Stimulated activated memory B cell treated with anti-CD40 and anti-IgM and Interleukin-4, amounts not matched to agents 10 μg/mL and 1 μg/mL and 100 μg/mL, for 72 hours (primary cell): ENCODE measurements around the gene LRRK1.

ENCODE experiments used
- ATAC-seq: fragments of 150-1000 bp; cut with Tn5 transposase; 2 replicates; pipeline ENCODE4 v1.10.0; 2021
- H3K27ac Mint-ChIP-seq: one replicate; pipeline ENCODE4 v1.8.0; 2022; ENCODE audit warnings: mild to moderate bottlenecking, mixed read lengths
- H3K27me3 Mint-ChIP-seq: one replicate; pipeline ENCODE4 v1.8.0; 2022; ENCODE audit warnings: mixed read lengths
- H3K36me3 Mint-ChIP-seq: one replicate; pipeline ENCODE4 v1.8.0; 2022; ENCODE audit warnings: mixed read lengths
- H3K4me1 Mint-ChIP-seq: one replicate; pipeline ENCODE4 v1.8.0; 2022; ENCODE audit warnings: mixed read lengths
- H3K4me3 Mint-ChIP-seq: one replicate; pipeline ENCODE4 v1.8.0; 2022; ENCODE audit warnings: mild to moderate bottlenecking, moderate library complexity, mixed read lengths
- H3K9me3 Mint-ChIP-seq: one replicate; pipeline ENCODE4 v1.8.0; 2022; ENCODE audit warnings: mixed read lengths

Gene LRRK1, protein sequence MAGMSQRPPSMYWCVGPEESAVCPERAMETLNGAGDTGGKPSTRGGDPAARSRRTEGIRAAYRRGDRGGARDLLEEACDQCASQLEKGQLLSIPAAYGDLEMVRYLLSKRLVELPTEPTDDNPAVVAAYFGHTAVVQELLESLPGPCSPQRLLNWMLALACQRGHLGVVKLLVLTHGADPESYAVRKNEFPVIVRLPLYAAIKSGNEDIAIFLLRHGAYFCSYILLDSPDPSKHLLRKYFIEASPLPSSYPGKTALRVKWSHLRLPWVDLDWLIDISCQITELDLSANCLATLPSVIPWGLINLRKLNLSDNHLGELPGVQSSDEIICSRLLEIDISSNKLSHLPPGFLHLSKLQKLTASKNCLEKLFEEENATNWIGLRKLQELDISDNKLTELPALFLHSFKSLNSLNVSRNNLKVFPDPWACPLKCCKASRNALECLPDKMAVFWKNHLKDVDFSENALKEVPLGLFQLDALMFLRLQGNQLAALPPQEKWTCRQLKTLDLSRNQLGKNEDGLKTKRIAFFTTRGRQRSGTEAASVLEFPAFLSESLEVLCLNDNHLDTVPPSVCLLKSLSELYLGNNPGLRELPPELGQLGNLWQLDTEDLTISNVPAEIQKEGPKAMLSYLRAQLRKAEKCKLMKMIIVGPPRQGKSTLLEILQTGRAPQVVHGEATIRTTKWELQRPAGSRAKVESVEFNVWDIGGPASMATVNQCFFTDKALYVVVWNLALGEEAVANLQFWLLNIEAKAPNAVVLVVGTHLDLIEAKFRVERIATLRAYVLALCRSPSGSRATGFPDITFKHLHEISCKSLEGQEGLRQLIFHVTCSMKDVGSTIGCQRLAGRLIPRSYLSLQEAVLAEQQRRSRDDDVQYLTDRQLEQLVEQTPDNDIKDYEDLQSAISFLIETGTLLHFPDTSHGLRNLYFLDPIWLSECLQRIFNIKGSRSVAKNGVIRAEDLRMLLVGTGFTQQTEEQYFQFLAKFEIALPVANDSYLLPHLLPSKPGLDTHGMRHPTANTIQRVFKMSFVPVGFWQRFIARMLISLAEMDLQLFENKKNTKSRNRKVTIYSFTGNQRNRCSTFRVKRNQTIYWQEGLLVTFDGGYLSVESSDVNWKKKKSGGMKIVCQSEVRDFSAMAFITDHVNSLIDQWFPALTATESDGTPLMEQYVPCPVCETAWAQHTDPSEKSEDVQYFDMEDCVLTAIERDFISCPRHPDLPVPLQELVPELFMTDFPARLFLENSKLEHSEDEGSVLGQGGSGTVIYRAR (N-terminal part only)

DNA sequence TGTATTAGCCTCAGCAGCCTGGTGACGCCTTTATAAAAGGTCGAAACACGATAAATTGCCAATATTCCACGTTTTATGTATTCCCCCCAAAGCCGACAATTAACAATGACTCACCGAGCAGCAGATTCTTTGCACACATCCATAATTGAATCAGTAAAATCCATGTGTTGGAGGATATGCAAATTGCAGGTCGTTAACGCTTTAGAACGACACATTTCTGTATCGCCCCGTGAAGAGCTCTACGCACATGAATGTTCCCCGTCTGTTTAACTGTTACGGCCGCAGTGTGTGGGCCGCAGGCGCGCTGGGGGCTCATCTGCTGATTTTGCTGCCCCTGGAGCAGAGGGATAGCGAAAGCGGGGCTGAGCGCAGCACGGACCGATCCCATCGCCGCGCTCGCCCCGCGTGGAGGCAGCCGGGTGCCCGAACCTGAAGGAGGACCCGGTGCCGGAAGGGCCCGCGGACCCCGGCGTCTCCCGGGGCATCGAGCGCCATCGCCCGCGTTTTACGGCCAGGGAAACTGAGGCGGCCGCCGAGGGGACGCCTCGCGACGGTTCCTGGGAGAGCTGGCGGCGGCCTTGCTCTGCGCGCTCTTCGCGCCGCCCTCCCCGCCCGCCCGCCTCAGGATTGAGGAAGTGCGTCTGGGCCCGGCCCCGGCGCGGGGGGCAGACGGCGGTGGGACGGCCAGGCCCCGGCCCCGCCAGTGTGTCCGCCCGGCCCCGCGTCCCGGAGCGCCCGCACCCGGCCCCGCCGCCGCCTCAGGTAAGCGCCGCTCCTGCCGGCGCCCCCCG is at the start of gene LRRK1:
Gene LRRK1, plus strand, starts transcription at position 668 of the 791 bp plus-strand sequence. CDS start 5,276 bp downstream, outside the sequence.
- Mint-ChIP-seq H3K4me1 (peaks cover 44% of the 10 kb centered on the region), H3K27me3 (no peaks in the 10 kb centered on the region), H3K27ac (peak within 1 kb of the TSS; percentile 86)

DNA sequence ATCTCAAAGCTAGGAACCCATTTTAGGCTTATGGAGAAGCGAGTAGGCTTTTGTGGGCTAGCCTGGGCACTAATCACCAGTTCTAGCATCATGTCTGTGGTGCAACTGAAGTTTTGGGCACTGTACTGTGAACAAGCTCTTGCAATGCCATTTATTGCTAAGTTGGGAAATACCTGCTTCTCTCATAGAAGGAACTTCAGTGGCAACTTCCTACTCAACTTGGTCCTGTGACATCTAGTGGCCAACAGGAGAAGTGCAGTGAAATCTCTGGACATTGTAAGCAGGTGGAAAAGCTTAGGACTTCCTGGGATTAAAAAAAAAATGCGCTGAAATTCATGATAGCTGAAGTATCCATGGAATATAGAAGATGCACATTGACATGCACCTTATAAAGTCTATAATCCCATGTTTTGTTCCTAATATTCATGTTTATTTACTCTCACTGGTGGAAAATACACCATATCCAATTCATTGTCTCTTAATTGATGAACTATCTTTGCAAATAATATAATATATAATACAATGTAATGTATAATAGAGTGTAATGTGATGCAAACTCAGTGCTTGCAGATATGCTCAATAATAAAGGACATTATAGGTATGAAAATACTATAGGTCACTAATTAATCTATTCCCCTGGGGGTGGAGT is 46.0 kb upstream of the LRRK1 start:
- ATAC-seq = no peak
- H3K36me3 Mint-ChIP-seq = no peaks in the 10 kb centered on the region
- peaks cover 4% of the 10 kb centered on the region for H3K4me1 Mint-ChIP-seq
- H3K27ac Mint-ChIP-seq = no peak overlapping the region
- peaks cover 2% of the 10 kb centered on the region for H3K9me3 Mint-ChIP-seq
- peaks cover 19% of the 10 kb centered on the region for H3K27me3 Mint-ChIP-seq
- no peak overlapping the region for H3K4me3 Mint-ChIP-seq

More for the DNA sequence above, at the start of gene LRRK1:
- Mint-ChIP-seq H3K4me3 (peak within 1 kb of the TSS; percentile 95), H3K36me3 (peaks cover 7% of the 10 kb centered on the region), H3K9me3 (no peaks in the 10 kb centered on the region)
- ATAC-seq = peak; percentile 72

DNA sequence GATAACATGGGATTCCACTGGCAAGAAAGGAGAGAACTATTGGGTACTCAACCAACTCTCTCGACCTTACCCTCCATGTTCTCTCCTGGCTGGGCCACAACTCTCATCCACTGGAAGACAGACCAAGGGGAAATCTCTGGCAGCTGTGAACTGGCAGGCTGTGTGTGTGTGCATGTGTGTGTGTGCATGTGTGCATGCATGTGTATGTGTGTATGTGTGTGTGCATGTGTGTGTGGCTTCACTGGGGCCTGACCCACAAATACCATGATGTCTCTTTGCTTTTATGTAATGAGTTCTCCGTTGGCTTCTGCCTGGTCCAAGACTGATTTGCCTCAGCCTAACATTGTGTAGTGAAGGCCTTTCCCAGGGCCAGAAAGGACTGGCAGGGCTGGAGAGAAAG is 43.7 kb upstream of the LRRK1 start:
- Mint-ChIP-seq H3K36me3 (no peaks in the 10 kb centered on the region), H3K27me3 (peaks cover 33% of the 10 kb centered on the region), H3K4me1 (peaks cover 8% of the 10 kb centered on the region), H3K9me3 (no peaks in the 10 kb centered on the region), H3K4me3 (no peak overlapping the region), H3K27ac (no peak overlapping the region)
- ATAC-seq = no peak

DNA sequence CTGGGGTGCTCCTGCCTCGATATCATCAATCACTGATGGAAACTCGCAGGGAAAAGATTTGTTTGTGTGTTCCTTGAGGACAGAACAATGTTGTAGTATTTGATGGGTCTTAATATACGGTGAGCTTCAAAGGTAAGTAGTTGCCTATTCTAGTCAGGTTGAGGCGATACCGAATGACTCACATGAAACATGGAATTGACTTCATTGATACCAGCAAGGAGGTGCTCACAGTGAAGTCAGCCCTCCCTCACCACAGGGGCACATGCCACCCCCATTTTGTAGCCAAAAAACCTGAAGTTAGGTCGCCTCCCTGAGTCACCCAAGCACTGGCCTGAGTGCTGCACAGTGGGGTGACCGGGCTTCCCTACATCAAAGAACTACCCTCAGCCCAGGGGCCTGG is 43.2 kb upstream of the LRRK1 start:
- H3K9me3 Mint-ChIP-seq = no peaks in the 10 kb centered on the region
- no peak overlapping the region for H3K27ac Mint-ChIP-seq
- H3K4me1 Mint-ChIP-seq = peaks cover 12% of the 10 kb centered on the region
- no peaks in the 10 kb centered on the region for H3K36me3 Mint-ChIP-seq
- H3K4me3 Mint-ChIP-seq = no peak overlapping the region
- ATAC-seq = no peak
- H3K27me3 Mint-ChIP-seq = peaks cover 38% of the 10 kb centered on the region

DNA sequence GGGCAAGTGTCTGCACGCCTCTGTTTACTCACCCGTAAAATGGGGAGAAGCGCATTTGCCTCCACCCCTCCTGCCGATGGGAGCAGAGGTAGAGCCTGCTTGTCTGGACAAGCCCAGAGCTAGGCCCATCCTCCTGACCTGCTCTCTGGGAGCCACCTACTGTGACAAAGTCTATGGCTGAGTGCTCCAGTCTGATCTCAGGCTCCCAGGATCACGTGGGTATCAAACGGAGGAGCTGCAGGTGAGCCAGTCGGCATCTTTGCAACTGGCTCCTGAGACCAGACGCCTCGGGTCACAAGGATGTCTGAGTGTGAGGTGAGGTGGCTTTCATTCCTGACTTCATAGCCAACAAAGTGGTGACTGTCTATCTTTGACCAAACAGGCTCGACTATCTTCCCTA is 41.6 kb upstream of the LRRK1 start:
- Mint-ChIP-seq H3K4me3 (no peak overlapping the region), H3K4me1 (peaks cover 12% of the 10 kb centered on the region), H3K27ac (no peak overlapping the region), H3K9me3 (no peaks in the 10 kb centered on the region), H3K27me3 (peaks cover 54% of the 10 kb centered on the region), H3K36me3 (no peaks in the 10 kb centered on the region)
- no peak for ATAC-seq

DNA sequence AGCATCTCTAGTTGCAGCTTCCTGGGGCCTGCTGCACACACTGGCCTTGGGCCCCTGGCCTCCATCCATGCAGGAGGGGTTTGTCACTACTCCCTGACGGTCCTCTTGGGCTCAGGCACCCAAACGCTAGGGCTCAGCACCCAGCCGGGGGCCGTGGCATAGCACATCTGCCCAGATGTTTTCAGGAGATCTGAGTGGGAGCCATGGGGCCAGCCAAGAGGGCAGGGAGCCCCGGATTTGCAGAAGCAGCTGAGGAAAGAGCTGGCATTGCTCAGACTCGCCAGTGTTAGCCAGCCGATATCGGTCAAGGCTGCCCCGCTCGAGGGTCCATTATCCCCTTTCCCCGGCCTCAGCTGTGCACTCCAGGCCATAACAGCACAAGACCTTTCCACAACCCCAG is 41.0 kb upstream of the LRRK1 start:
- peaks cover 60% of the 10 kb centered on the region for H3K27me3 Mint-ChIP-seq
- no peak for ATAC-seq
- peaks cover 8% of the 10 kb centered on the region for H3K4me1 Mint-ChIP-seq
- H3K36me3 Mint-ChIP-seq = no peaks in the 10 kb centered on the region
- H3K4me3 Mint-ChIP-seq = peak overlapping the region; percentile 62
- H3K9me3 Mint-ChIP-seq = no peaks in the 10 kb centered on the region
- H3K27ac Mint-ChIP-seq = no peak overlapping the region

DNA sequence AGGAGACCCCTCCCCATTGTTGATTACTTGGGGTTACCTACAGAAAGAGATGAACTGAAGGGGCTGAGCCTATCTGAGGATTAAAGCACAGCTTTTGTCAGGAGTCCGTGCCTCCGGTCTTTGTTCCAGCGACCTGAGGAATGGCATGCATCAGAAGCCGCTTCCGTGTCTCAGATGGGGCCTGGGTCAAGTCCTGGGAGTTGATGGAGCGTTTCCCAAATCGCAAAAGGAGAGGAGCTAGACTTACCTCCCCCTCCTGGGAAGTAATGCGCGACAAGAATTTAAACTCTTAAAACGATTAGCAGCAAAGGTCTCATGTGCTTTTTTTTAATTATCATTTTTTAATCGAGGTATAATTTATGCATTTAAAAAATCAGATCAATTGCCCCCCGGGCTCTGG is 40.5 kb upstream of the LRRK1 start:
- H3K9me3 Mint-ChIP-seq = no peaks in the 10 kb centered on the region
- no peak for ATAC-seq

DNA sequence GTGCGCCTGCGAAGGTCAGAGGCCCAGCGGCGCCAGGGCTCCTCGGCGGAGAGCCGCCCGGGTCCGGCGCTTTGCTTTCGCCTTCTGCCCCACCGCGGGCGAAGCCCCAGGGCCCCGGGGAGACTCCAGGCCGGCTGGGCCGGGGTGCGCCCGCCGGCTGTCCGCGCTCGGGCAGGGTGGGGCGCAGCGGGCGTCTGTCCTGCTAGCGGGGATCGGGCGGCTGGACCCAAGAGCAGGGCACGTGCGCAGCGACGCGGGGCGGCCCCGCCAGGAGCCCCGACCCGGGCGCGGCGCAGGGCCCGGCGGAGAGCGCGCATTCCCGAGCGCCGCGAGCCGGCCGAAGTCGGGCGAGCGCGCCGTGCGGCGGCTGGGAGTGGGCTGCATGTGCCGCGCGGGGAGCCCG is 40.1 kb upstream of the LRRK1 start:
- Mint-ChIP-seq H3K27me3 (peaks cover 69% of the 10 kb centered on the region), H3K4me1 (peaks cover 8% of the 10 kb centered on the region), H3K9me3 (no peaks in the 10 kb centered on the region), H3K27ac (no peak overlapping the region), H3K36me3 (no peaks in the 10 kb centered on the region), H3K4me3 (no peak overlapping the region)
- ATAC-seq = no peak

More for the DNA sequence above, 40.5 kb upstream of the LRRK1 start:
- Mint-ChIP-seq H3K36me3 (no peaks in the 10 kb centered on the region), H3K27me3 (peaks cover 65% of the 10 kb centered on the region), H3K4me1 (peaks cover 8% of the 10 kb centered on the region), H3K4me3 (peak overlapping the region; percentile 62), H3K27ac (no peak overlapping the region)

DNA sequence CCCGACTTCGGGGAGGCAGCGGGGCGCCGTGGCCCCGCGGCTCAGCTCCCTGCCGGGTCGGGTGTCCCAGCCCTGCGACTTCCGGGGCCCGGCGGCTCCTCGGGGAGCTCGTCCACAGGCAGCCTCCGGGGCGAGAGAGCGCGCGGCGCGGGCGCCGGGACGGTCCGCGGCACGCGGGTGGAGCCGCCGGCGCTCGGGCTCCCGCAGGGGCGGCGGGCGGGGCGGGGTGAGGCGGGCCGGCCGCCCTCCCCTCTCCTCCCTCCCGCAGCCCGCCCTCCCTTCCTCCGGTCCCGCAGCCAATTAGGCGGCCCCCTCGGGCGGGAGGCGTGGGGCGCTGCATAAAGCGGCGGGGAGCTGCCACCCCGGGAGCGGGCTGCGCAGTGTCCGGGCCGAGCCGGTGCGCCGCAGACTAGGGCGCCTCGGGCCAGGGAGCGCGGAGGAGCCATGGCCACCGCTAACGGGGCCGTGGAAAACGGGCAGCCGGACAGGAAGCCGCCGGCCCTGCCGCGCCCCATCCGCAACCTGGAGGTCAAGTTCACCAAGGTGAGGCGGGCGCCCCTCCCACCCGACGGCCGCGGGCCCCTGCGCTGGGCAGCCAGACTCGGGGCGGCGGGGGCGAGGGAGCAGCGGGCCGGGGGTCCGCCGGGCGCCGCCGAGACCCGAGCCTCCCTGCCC is 39.6 kb upstream of the LRRK1 start, which contains the start of gene ALDH1A3:
Gene ALDH1A3, plus strand, starts transcription at position 368 of the 675 bp plus-strand sequence. Its CDS starts 77 bp downstream, at position 445.
- Mint-ChIP-seq H3K36me3 (no peaks in the 10 kb centered on the region), H3K27me3 (peaks cover 74% of the 10 kb centered on the region), H3K9me3 (no peaks in the 10 kb centered on the region), H3K4me3 (peak within 1 kb of the TSS; percentile 62), H3K27ac (no peak within 1 kb of the TSS), H3K4me1 (peaks cover 8% of the 10 kb centered on the region)
- peak; percentile 20 for ATAC-seq

DNA sequence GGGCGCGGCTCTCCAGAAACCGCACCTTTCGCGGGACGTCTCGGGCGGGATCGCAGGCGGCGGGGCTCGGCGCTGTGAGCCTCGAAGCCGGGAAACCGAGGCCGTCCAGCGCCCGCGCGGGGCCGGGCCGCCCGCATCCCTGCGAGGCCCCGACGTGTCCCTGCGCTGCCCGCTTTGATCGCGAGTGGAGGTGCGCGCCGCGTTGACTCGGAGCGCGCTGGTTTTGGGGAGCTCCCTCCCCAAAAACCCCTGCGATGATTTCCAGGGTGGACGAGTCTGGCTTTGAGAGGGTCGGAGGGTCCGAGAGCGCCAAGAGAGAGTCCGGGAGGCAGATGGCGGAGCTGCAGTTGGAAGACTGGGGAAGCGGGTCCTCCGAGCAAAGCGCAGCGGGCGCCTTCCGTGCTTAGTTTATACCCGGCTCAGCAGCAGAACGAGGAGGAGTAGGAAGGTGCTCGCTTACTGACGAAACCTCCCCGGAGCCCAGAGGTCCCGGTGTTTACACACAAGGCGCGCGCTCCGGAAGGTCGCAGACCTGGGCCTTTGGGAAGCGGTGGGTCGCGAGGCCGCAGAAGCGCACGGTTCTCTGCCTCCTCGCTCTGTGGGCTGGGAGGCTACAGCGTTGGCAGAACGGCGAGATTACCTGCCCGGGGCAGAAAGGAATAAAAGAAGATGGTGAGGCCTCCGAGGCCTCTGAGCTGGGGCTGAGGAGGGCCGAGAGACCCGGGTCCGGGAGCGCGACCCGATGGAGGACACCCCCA is 38.8 kb upstream of the LRRK1 start:
- Mint-ChIP-seq H3K4me3 (peak overlapping the region; percentile 32), H3K27me3 (peaks cover 74% of the 10 kb centered on the region)

DNA sequence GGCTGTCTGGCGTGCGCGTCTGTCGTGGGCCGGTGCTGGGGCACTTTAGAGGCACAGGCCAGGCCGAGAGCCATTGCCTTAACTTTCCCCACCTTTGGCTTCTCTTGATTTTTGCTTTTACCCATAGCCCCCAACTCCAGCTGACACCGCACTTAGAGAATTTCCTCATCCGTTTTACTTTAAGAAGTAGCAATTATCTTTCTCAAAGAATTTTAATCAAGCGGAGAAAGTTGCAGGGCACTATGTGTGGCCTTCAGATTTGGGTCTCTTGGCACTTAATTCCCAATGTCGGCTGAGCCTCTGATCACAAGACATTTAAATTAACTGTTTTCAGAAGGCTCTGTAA is 38.3 kb upstream of the LRRK1 start:
- no peak for ATAC-seq
- H3K27me3 Mint-ChIP-seq = peaks cover 74% of the 10 kb centered on the region
- no peaks in the 10 kb centered on the region for H3K9me3 Mint-ChIP-seq
- H3K36me3 Mint-ChIP-seq = no peaks in the 10 kb centered on the region
- H3K4me1 Mint-ChIP-seq = peaks cover 8% of the 10 kb centered on the region
- no peak overlapping the region for H3K4me3 Mint-ChIP-seq
- no peak overlapping the region for H3K27ac Mint-ChIP-seq

More for the DNA sequence above, 38.8 kb upstream of the LRRK1 start:
- no peaks in the 10 kb centered on the region for H3K9me3 Mint-ChIP-seq
- H3K27ac Mint-ChIP-seq = no peak overlapping the region
- no peaks in the 10 kb centered on the region for H3K36me3 Mint-ChIP-seq
- H3K4me1 Mint-ChIP-seq = peaks cover 8% of the 10 kb centered on the region
- ATAC-seq = no peak

DNA sequence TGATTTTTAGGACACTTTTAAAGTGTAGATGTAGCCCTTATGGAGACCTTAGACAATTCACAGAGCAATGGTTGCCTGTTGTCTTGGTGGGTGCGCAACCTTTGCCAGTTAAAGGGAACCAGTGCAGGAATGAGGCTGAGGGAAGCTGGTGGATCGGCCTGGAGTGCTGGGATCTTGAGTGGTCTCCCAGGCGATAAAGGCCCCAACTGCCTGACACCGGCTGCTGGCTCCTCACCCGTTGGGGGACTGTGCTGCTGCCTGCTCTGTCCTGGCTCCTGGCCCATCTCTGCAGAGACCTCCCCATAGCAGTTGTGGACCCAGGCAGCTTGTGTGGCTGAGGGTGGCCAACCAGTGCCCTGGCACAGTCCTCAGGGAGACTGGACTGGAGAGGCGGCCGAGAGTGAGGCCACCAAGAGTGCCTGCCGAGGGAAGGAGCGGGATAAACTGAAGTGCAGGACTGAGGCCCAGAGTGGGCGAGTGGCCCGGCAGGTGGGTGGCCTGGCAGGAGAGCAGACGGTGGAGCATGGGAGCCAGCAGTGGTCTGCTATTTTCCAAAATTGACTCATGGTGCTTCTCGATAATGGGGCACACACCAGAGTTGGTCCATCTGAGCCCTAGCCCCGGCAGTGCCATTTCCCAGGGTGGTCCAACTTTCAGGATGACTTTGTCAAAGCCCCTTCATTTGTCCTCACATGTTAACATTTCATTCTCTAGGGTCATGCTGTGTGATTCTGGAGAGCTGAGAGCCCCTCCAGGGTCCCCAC is 37.4 kb upstream of the LRRK1 start:
- Mint-ChIP-seq H3K27me3 (peaks cover 69% of the 10 kb centered on the region), H3K27ac (no peak overlapping the region), H3K36me3 (no peaks in the 10 kb centered on the region), H3K4me1 (peaks cover 8% of the 10 kb centered on the region), H3K4me3 (no peak overlapping the region), H3K9me3 (no peaks in the 10 kb centered on the region)
- ATAC-seq = no peak
